K562 (cell line): ENCODE measurements around the gene COMP. TPM values are rescaled to one million over a fixed set of nuclear protein-coding genes. Genes with fewer than 3 reads are reported as not detected.

Experiments
- CBX2 ChIP-seq: fragments of 200-600 bp; sonication (generic); IDR thresholded peaks from one replicate; pipeline ENCODE4 v1.6.1; 2012; ENCODE audit warnings: mild to moderate bottlenecking, low read length, inconsistent platforms; ENCODE audit not compliant: insufficient read depth, poor library complexity, severe bottlenecking
- KLF6 ChIP-seq: fragments of 250-450 bp; sonication (Bioruptor Pico); IDR thresholded peaks from 2 replicates; pipeline ENCODE4 v1.4.0; 2020; ENCODE audit warnings: mild to moderate bottlenecking, moderate library complexity, borderline replicate concordance
- NKRF ChIP-seq: fragments of 450-650 bp; IDR thresholded peaks from 2 replicates; pipeline ENCODE4 v1.6.1; 2016; ENCODE audit warnings: borderline replicate concordance
- NR0B1 ChIP-seq: fragments of 450-650 bp; IDR thresholded peaks from one replicate; pipeline ENCODE4 v1.6.1; 2018; ENCODE audit warnings: mild to moderate bottlenecking, moderate library complexity; ENCODE audit not compliant: partially characterized antibody
- TSC22D4 ChIP-seq: fragments of 450-650 bp; IDR thresholded peaks from 2 replicates; pipeline ENCODE4 v1.6.1; 2016; ENCODE audit warnings: missing genetic modification characterization, missing biosample characterization, control low read depth
- ZNF512 ChIP-seq: IDR thresholded peaks from 2 replicates; pipeline ENCODE4 v1.6.1; 2016; ENCODE audit warnings: missing genetic modification characterization, missing compliant biosample characterization
- polyA plus RNA-seq, 8 experiments: library from polyadenylated mRNA; depleted of rRNA in 4 of 8; stranded (reverse) in 5 of 8; unstranded in 3 of 8; fragments of >200 nt; fragmentation: Nextera tagmentation in 2 of 8; fragmentation: Illumina TruSeq in 1 of 8; extraction: Ambion mirVana in 2 of 8; extraction: Trizol in 1 of 8; gene quantifications; 2 replicates each; pipeline versions ENCODE4 v1.2.1 to v1.2.3, GENCODE V29; 2011 to 2014; ENCODE audit warnings: inconsistent platforms in 1 of 8, missing spikeins in 1 of 8
- total RNA-seq, 7 experiments: library from RNA; depleted of rRNA in 6 of 7; stranded (reverse); fragments of >200 nt in 6 of 7; fragmentation: Illumina TruSeq in 2 of 7; extraction: Trizol in 2 of 7; gene quantifications; 2 replicates each; pipeline versions ENCODE4 v1.2.1 to v1.2.3, GENCODE V29; 2011 to 2021; ENCODE audit warnings: low replicate concordance in 1 of 7
- TF ChIP-seq, protein P1 (sequence below): fragments of 200-800 bp; sonication (Bioruptor generic); IDR thresholded peaks from 2 replicates; pipeline ENCODE4 v1.6.1; 2017; ENCODE audit warnings: missing genetic modification characterization, missing compliant biosample characterization
- TF ChIP-seq, protein P2 (sequence below): sonication (generic); formaldehyde crosslinking; IDR thresholded peaks from 2 replicates; pipeline ENCODE4 v1.9.0; 2022; ENCODE audit warnings: mild to moderate bottlenecking, missing genetic modification reagents
- TF ChIP-seq, protein P3 (sequence below): fragments of 200-800 bp; sonication (Bioruptor generic); IDR thresholded peaks from 2 replicates; pipeline ENCODE4 v1.6.1; 2017; ENCODE audit warnings: missing genetic modification characterization, missing compliant biosample characterization

COMP gene
- total and polyA plus RNA-seq, 9 of the 15 experiments (the other 6 are each of a cell fraction or from before 2014, with no cell fraction given), result 0.07 TPM; not detected in 8

GRCh38 chr19:18763674-18764590 lies 27.2 kb downstream of the COMP start (continued):
- no peak for TF ChIP-seq NR0B1
- TF ChIP-seq NKRF, result no peak
- TF ChIP-seq, protein P1, sequence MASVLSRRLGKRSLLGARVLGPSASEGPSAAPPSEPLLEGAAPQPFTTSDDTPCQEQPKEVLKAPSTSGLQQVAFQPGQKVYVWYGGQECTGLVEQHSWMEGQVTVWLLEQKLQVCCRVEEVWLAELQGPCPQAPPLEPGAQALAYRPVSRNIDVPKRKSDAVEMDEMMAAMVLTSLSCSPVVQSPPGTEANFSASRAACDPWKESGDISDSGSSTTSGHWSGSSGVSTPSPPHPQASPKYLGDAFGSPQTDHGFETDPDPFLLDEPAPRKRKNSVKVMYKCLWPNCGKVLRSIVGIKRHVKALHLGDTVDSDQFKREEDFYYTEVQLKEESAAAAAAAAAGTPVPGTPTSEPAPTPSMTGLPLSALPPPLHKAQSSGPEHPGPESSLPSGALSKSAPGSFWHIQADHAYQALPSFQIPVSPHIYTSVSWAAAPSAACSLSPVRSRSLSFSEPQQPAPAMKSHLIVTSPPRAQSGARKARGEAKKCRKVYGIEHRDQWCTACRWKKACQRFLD (CRISPR knock-in tag), result no peak
- TF ChIP-seq ZNF512 (tag), result no peak
- TF ChIP-seq, protein P2, sequence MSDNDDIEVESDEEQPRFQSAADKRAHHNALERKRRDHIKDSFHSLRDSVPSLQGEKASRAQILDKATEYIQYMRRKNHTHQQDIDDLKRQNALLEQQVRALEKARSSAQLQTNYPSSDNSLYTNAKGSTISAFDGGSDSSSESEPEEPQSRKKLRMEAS, result no peak; the same call in 1 of the 2 replicates
- TF ChIP-seq KLF6 (CRISPR knock-in tag), result no peak
- TF ChIP-seq CBX2, result no peak
- TF ChIP-seq, protein P3, sequence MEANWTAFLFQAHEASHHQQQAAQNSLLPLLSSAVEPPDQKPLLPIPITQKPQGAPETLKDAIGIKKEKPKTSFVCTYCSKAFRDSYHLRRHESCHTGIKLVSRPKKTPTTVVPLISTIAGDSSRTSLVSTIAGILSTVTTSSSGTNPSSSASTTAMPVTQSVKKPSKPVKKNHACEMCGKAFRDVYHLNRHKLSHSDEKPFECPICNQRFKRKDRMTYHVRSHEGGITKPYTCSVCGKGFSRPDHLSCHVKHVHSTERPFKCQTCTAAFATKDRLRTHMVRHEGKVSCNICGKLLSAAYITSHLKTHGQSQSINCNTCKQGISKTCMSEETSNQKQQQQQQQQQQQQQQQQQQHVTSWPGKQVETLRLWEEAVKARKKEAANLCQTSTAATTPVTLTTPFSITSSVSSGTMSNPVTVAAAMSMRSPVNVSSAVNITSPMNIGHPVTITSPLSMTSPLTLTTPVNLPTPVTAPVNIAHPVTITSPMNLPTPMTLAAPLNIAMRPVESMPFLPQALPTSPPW (CRISPR knock-in tag), result peak; percentile 83
- no peak for TF ChIP-seq TSC22D4 (tag)
